ENCODE data around the gene PXDN.

DNA sequence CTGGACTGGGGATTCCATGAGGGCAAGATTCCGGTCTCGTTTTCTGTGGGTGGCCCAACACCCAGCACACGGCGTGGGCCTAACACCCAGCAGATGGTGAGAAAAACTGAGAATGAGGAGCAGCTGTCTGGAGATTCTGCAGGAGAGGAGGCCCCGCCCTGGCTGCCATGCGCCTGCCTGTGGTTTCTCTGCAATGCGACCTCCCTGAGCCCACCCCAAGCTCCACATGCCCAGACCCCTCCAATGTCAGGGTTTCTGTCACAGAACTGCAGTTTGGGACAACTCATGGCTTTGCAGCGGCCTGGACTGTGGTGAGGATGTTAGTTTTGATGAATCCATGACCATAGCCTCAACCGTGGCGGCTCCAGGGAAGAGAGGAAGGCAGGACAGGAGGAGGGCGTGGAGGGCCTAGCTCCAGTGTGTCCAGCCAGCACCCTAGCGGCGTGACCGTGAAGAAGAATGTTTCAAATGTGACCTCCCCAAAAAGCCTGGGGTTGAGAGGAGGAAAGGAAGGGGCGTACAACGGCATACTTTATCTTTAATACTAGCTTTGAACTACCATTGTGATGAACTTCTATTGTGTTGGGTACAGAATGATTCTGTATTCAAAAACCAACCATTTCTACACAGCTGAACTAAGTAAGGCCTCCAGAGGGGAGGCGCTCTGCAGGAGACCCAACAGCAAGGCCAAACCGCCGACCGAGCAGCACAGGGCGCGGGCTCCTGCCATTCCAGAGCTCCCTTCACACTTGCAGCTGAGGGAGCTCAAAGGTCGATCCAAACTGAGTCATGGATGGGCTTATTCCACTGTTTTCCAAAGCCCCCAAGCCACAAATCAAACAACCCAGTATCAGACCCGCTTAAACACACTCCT lies 3.4 kb downstream of the PXDN start:
- TF ChIP-seq, protein P1, sequence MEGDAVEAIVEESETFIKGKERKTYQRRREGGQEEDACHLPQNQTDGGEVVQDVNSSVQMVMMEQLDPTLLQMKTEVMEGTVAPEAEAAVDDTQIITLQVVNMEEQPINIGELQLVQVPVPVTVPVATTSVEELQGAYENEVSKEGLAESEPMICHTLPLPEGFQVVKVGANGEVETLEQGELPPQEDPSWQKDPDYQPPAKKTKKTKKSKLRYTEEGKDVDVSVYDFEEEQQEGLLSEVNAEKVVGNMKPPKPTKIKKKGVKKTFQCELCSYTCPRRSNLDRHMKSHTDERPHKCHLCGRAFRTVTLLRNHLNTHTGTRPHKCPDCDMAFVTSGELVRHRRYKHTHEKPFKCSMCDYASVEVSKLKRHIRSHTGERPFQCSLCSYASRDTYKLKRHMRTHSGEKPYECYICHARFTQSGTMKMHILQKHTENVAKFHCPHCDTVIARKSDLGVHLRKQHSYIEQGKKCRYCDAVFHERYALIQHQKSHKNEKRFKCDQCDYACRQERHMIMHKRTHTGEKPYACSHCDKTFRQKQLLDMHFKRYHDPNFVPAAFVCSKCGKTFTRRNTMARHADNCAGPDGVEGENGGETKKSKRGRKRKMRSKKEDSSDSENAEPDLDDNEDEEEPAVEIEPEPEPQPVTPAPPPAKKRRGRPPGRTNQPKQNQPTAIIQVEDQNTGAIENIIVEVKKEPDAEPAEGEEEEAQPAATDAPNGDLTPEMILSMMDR (conservative IDR thresholded peaks at IDR 0.05), result no peak
- TF ChIP-seq ZFX (IDR thresholded peaks at IDR 0.05), result no peak

All from C4-2B (cell line).